OCI-LY7 (cell line): Measurements from ENCODE around the gene ZMYM1. TPM values are rescaled to one million over a fixed set of nuclear protein-coding genes. Genes with fewer than 3 reads are reported as not detected.

ENCODE experiments used
- BruUV-seq: library from RNA; stranded (reverse); fragments of 400-500 nt; replicated peaks from 2 replicates; lab custom pipeline; 2021; lab: Mats Ljungman, UMichigan
- CTCF ChIA-PET: fragments of 300-600 bp; sonication (Branson Sonifier 250); formaldehyde crosslinking; loops from one replicate; lab custom pipeline; 2022; ENCODE audit warnings: antibody characterized with exemption; ENCODE audit not compliant: unreplicated experiment; lab: Charles Lee
- POLR2A ChIA-PET: fragments of 300-600 bp; sonication (Branson Sonifier 250); formaldehyde crosslinking; loops from one replicate; lab custom pipeline; 2022; ENCODE audit warnings: antibody characterized with exemption; lab: Charles Lee
- DNase-seq: peaks from one replicate; pipeline ENCODE4 v3.0.0-alpha.2; 2015; ENCODE audit warnings: low spot score
- H2AFZ ChIP-seq: fragments of 200-600 bp; sonication (generic), shearing (Covaris generic); 2 replicates; pipeline ENCODE4 v1.6.1; 2014; ENCODE audit warnings: mild to moderate bottlenecking, antibody characterized with exemption, low read length, moderate library complexity
- H3K27ac ChIP-seq: fragments of 200-600 bp; sonication (generic); 2 replicates; pipeline ENCODE4 v1.5.1; 2014; ENCODE audit warnings: mixed run types, low read depth, mild to moderate bottlenecking, moderate library complexity, low read length, inconsistent platforms; ENCODE audit not compliant: poor library complexity, severe bottlenecking
- H3K36me3 ChIP-seq: fragments of 200-600 bp; sonication (generic); 2 replicates; pipeline ENCODE4 v1.6.1; 2014; ENCODE audit warnings: mild to moderate bottlenecking, antibody characterized with exemption, low read length, moderate library complexity, mixed read lengths; ENCODE audit not compliant: insufficient read depth
- H3K4me1 ChIP-seq: fragments of 200-600 bp; sonication (generic); 2 replicates; pipeline ENCODE4 v1.5.1; 2014; ENCODE audit warnings: mild to moderate bottlenecking, low read length; ENCODE audit not compliant: insufficient read depth, poor library complexity, severe bottlenecking
- H3K4me2 ChIP-seq: fragments of 200-600 bp; sonication (generic); 2 replicates; pipeline ENCODE4 v1.6.1; 2014; ENCODE audit warnings: mild to moderate bottlenecking, low read length
- H3K4me3 ChIP-seq: fragments of 200-600 bp; sonication (generic); 2 replicates; pipeline ENCODE4 v1.5.1; 2014; ENCODE audit warnings: mild to moderate bottlenecking, low read depth, low read length; ENCODE audit not compliant: poor library complexity, severe bottlenecking
- H3K79me2 ChIP-seq: fragments of 200-600 bp; sonication (generic); 2 replicates; pipeline ENCODE4 v1.6.1; 2016; ENCODE audit warnings: low read depth, mild to moderate bottlenecking, low read length, moderate library complexity, mixed read lengths; ENCODE audit not compliant: insufficient read depth
- H3K9me2 ChIP-seq: fragments of 200-600 bp; sonication (generic); 2 replicates; pipeline ENCODE4 v1.6.1; 2016; ENCODE audit warnings: mild to moderate bottlenecking, low read length, mixed read lengths; ENCODE audit not compliant: insufficient read depth
- H3K9me3 ChIP-seq: fragments of 200-600 bp; sonication (generic); 2 replicates; pipeline ENCODE4 v1.6.1; 2014; ENCODE audit warnings: mild to moderate bottlenecking, mixed run types, low read length, mixed read lengths
- H4K20me1 ChIP-seq: fragments of 200-600 bp; sonication (generic); 2 replicates; pipeline ENCODE4 v1.6.1; 2014; ENCODE audit warnings: mild to moderate bottlenecking, antibody characterized with exemption, low read length, moderate library complexity, mixed read lengths; ENCODE audit not compliant: insufficient read depth
- CTCF ChIP-seq: fragments of 200-600 bp; sonication (generic); conservative IDR thresholded peaks from 2 replicates; pipeline ENCODE4 v1.5.1; 2014; ENCODE audit warnings: mild to moderate bottlenecking, antibody characterized with exemption, low read length, moderate library complexity, mixed read lengths
- EZH2phosphoT487 ChIP-seq: fragments of 200-600 bp; sonication (generic); IDR thresholded peaks from 2 replicates; pipeline ENCODE4 v1.6.1; 2018; ENCODE audit warnings: low read depth, borderline replicate concordance, mild to moderate bottlenecking, mixed run types, antibody characterized with exemption, low read length, moderate library complexity, mixed read lengths
- intact Hi-C: fragments of 100-400 bp; cut with micrococcal nuclease; formaldehyde crosslinking; loops from one replicate; pipeline ENCODE4 v1.10.0; 2022; ENCODE audit not compliant: unreplicated experiment
- total RNA-seq, 2 experiments: library from RNA; depleted of rRNA in 1 of 2; stranded (reverse); fragments of >200 nt in 1 of 2; shearing (Covaris generic) in 1 of 2; gene quantifications; 2 replicates each; pipeline ENCODE4 v1.2.3, GENCODE V29; 2014 to 2022

Gene ZMYM1
- total RNA-seq, 2 experiments from 2014 or later = 6.9 to 9.5 TPM

- peaks cover 1% of the 10 kb centered on the region; the same call in 1 of the 2 replicates for H3K36me3 ChIP-seq
- no peak overlapping the region for H3K4me2 ChIP-seq
- POLR2A ChIA-PET = interaction anchor here (0.6 kb wide), 1 partner anchor 48 kb away, joined by 4 read pairs; no protein-coding TSS in a partner anchor
- H2AFZ ChIP-seq = no peak overlapping the region
- H3K9me3 ChIP-seq = no peaks in the 10 kb centered on the region
- H3K4me3 ChIP-seq = no peak overlapping the region
- intact Hi-C loops = no loop called here
- H3K4me1 ChIP-seq = no peaks in the 10 kb centered on the region
- H4K20me1 ChIP-seq = no peaks in the 10 kb centered on the region
- CTCF ChIA-PET = no interaction called here
- no peaks in the 10 kb centered on the region for H3K9me2 ChIP-seq
- no peak for DNase-seq
- H3K27ac ChIP-seq = no peak overlapping the region
- H3K79me2 ChIP-seq = no peaks in the 10 kb centered on the region
- no peak for TF ChIP-seq CTCF
- no peak for TF ChIP-seq EZH2phosphoT487
- no TSS peak for BruUV-seq
Observed at GRCh38 chr1:35111106-35111505, 31.9 kb downstream of the ZMYM1 start.

DNA sequence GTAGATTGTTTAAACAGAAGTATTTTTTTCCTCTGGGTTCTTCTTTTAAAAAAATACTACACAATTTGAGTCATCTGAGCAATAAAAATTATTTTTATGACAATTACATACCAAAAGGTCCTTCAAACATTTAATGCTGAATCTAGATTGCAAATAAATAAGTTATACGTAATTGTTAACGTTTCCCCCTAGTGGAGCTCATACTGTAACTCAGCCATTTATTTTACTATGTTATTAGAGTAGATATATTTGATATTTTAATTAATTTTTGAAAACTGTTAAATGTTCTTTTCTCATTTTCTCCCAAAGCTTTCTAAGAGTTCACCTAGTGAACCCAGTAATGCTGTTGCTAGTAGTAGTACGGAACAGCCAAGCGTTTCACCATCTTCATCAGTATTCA lies 33.5 kb downstream of the ZMYM1 start:
- POLR2A ChIA-PET = interaction anchor here (1.0 kb wide), 1 partner anchor 233 kb away, joined by 3 read pairs; no protein-coding TSS in a partner anchor
- CTCF ChIA-PET = no interaction called here
- no peaks in the 10 kb centered on the region for H4K20me1 ChIP-seq

More for the DNA sequence above, 33.5 kb downstream of the ZMYM1 start:
- Histone ChIP-seq H3K9me3 (no peaks in the 10 kb centered on the region), H2AFZ (no peak overlapping the region), H3K4me3 (no peak overlapping the region), H3K79me2 (no peaks in the 10 kb centered on the region), H3K27ac (no peak overlapping the region), H3K4me1 (no peaks in the 10 kb centered on the region), H3K36me3 (no peaks in the 10 kb centered on the region; the same call in 1 of the 2 replicates), H3K4me2 (no peak overlapping the region), H3K9me2 (no peaks in the 10 kb centered on the region)
- intact Hi-C loops = no loop called here
- DNase-seq = peak; percentile 6
- TF ChIP-seq CTCF = peak; percentile 69
- no peak for TF ChIP-seq EZH2phosphoT487
- no TSS peak for BruUV-seq
